Right atrium auricular region (tissue), 2 donors: ENCODE data around the gene MYO5B. TPM values are rescaled to one million over a fixed set of nuclear protein-coding genes. Genes with fewer than 3 reads are reported as not detected.
A peak's percentile ranks its signal among the peaks of the same experiment; 100 is the strongest.

Experiments
- DNase-seq: peaks from one replicate; pipeline ENCODE4 v3.0.0-alpha.2; 2019; ENCODE audit warnings: low spot score
- H3K27ac ChIP-seq, 2 donors: fragments of 200-600 bp; sonication (generic); 1 replicate in 1 of 2; 2 replicates in 1 of 2; pipeline ENCODE4 v1.5.1; 2016 to 2019
- H3K27me3 ChIP-seq, 2 donors: fragments of 200-600 bp; sonication (generic); one replicate each; pipeline versions ENCODE4 v1.5.1 to v1.6.0; 2017 to 2019
- H3K36me3 ChIP-seq: fragments of 200-600 bp; sonication (generic); one replicate; pipeline ENCODE4 v1.5.1; 2016
- H3K4me1 ChIP-seq, 2 donors: fragments of 200-600 bp; sonication (generic); one replicate each; pipeline versions ENCODE4 v1.5.1 to v1.6.0; 2017 to 2019
- H3K4me3 ChIP-seq, 2 donors: fragments of 200-600 bp; sonication (generic); 1 replicate in 1 of 2; 2 replicates in 1 of 2; pipeline ENCODE4 v1.5.1; 2017 to 2019; ENCODE audit warnings: mild to moderate bottlenecking in 1 of 2, moderate library complexity in 1 of 2
- H3K9me3 ChIP-seq, 2 donors: fragments of 200-600 bp; sonication (generic); one replicate each; pipeline ENCODE4 v1.5.1; 2019
- total RNA-seq, 2 donors: library from RNA; depleted of rRNA; stranded (reverse); fragments of >200 nt; gene quantifications; one replicate each; pipeline ENCODE4 v1.1.0, GENCODE V29; 2016
- TF ChIP-seq, protein P1 (sequence below), 2 donors: fragments of 200-600 bp; sonication (generic); IDR thresholded peaks; one replicate each; pipeline ENCODE4 v1.5.1; 2019; ENCODE audit warnings: antibody characterized with exemption in 2 of 2

MYO5B gene
- total RNA-seq, 2 donors from 2014 or later = 7.7 to 10.2 TPM

DNA sequence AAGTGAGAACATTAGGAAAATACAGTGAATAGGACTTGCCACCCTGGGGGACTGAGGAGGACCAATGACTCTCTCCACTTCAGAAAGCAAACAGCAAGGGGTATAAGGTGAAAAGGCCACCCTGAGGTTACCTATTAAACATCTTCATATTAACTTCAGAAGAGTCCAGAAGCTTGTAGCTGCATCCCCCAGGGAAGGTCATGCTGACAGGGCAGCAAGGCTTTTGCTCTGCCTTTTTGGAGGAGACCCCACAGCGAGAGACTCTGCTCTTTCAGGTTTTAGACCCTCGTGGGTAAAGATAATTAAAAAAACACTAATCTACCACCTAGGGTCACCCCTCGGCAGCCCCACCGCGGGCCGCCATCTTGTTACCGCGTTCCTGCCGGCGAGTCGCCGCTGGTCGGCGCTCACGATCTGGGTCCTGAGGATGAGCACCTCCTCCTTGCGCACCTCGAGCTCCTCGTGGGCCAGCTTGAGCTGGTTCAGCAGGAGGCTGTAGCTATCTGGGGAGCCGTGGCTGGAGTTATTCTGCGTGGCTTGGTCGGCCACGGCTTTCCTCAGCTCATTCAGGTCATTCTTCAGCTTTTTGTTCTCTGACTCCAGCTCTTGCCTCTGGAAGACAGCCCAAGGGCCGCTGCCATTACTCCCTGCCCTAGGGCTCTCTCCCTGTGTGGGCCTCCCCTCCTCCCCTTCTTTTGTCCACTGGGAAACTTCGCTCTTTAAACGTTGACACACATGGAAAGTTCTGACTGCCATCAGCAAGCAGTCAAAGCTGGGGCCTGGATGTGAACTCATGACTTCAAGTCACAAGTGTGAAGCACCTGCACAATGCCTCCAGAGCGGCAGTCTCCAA is 331.0 kb downstream of the MYO5B start:
- no peak for DNase-seq
- no peaks in the 10 kb centered on the region for H3K27me3 ChIP-seq
- no peak overlapping the region for H3K27ac ChIP-seq
- no peak overlapping the region for H3K4me3 ChIP-seq
- TF ChIP-seq, protein P1, sequence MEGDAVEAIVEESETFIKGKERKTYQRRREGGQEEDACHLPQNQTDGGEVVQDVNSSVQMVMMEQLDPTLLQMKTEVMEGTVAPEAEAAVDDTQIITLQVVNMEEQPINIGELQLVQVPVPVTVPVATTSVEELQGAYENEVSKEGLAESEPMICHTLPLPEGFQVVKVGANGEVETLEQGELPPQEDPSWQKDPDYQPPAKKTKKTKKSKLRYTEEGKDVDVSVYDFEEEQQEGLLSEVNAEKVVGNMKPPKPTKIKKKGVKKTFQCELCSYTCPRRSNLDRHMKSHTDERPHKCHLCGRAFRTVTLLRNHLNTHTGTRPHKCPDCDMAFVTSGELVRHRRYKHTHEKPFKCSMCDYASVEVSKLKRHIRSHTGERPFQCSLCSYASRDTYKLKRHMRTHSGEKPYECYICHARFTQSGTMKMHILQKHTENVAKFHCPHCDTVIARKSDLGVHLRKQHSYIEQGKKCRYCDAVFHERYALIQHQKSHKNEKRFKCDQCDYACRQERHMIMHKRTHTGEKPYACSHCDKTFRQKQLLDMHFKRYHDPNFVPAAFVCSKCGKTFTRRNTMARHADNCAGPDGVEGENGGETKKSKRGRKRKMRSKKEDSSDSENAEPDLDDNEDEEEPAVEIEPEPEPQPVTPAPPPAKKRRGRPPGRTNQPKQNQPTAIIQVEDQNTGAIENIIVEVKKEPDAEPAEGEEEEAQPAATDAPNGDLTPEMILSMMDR (IDR thresholded peaks at IDR 0.05) = no peak
- H3K9me3 ChIP-seq = no peaks in the 10 kb centered on the region
- no peaks in the 10 kb centered on the region for H3K4me1 ChIP-seq
- no peaks in the 10 kb centered on the region for H3K36me3 ChIP-seq

DNA sequence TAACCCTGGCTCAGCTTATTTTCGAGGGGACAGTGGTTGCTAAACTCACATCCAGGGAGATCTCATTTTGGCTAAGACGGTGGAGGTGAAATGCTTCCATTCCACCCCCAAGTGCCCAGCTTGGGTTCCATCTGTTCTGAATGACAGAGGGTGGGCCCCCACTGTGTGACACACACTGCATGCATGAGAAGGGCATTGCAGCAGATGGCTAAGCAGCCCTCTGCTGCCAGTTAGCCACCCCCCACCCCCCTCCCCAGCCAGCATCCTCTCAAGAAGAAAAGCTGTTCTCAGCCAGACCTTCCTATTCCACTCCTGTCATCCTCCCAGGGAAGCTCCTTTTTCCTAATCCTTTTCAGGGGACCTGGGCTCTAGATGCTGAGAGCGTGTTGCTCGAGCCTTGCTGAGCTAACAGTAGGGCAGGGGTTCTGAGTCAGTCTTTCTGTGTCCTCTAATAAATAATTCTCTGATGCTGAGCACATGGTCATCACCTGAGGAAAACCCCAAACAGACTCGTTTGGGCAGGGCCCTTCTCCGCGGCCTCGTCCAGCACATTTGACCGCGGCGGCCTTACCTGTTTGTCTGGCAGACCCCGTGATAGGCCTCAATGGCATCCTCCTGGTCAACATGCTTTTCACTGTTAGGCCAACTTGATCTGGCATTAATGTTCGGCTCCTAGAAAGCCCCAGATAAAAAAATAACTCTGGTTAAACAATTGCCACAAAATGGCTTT is 332.1 kb downstream of the MYO5B start:
- no peaks in the 10 kb centered on the region for H3K27me3 ChIP-seq
- TF ChIP-seq, protein P1 (IDR thresholded peaks at IDR 0.05) = no peak
- no peaks in the 10 kb centered on the region for H3K4me1 ChIP-seq
- no peaks in the 10 kb centered on the region for H3K9me3 ChIP-seq
- no peak overlapping the region for H3K4me3 ChIP-seq
- no peak for DNase-seq
- no peaks in the 10 kb centered on the region for H3K36me3 ChIP-seq
- H3K27ac ChIP-seq = no peak overlapping the region

DNA sequence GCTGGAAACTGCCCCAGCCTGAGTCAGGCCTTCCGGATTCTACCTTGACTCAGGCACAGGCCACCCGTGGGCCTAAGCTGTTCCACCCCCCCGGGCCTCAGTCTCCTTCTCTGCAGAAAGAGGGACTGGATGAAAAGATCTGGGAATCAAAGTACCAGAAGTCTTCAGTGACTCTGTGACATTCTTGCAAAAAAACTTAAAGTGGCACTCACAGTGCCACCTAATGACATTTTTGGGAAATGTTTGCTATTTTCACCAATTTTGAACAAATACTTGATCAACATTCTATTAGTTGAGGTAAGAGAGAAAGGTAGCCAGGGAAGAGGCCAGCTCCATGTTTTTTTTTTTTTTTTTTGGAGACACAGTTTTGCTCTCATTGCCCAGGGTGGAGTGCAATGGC is 333.3 kb downstream of the MYO5B start:
- Histone ChIP-seq H3K36me3 (no peaks in the 10 kb centered on the region), H3K4me3 (no peak overlapping the region), H3K27ac (no peak overlapping the region), H3K27me3 (no peaks in the 10 kb centered on the region), H3K9me3 (no peaks in the 10 kb centered on the region), H3K4me1 (no peaks in the 10 kb centered on the region)
- TF ChIP-seq, protein P1 (IDR thresholded peaks at IDR 0.05) = no peak
- no peak for DNase-seq

DNA sequence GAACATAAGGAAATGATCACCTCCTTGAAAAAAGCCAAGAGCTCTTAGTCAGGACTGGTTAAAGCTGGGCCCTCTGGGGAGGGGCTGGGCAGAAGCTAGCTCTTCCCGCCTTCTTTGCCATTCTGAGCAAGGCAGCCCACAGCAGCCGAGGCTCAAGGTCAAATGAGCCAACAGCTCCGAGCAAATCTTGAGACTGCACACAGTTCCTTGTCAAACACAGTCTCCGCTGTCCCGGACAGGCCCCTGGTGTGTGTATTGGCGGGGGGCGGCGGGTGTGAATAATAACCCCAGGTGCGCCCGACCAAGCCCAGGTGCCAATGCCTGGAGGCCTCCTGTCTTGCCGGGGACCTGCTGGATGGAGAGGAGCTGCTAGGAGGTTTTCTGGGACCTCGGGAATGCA is 335.2 kb downstream of the MYO5B start:
- H3K27ac ChIP-seq = no peak overlapping the region
- no peaks in the 10 kb centered on the region for H3K9me3 ChIP-seq
- H3K4me1 ChIP-seq = no peaks in the 10 kb centered on the region
- H3K27me3 ChIP-seq = no peaks in the 10 kb centered on the region
- DNase-seq = no peak
- TF ChIP-seq, protein P1 (IDR thresholded peaks at IDR 0.05) = no peak
- H3K4me3 ChIP-seq = no peak overlapping the region
- no peaks in the 10 kb centered on the region for H3K36me3 ChIP-seq

DNA sequence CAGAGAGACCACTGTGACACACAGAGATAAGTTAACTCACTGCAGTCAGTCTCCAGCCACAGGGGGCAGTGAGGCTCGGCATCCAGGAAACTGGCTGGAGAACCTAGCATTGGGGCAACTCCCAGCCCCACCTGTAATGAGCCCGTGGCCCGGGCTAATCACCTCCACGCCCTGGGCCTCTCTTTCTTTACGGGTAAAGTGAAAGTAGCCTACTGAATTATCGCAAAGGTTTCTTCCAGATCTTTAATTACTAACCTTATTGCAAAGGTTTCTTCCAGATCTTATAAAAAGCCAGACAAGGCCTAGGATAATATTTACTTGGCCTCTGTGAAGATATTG is 336.0 kb downstream of the MYO5B start:
- no peaks in the 10 kb centered on the region for H3K36me3 ChIP-seq
- no peaks in the 10 kb centered on the region for H3K4me1 ChIP-seq
- no peaks in the 10 kb centered on the region for H3K9me3 ChIP-seq
- TF ChIP-seq, protein P1 (IDR thresholded peaks at IDR 0.05) = peak in 1 of 2 donors; percentile 6
- H3K27me3 ChIP-seq = no peaks in the 10 kb centered on the region
- no peak overlapping the region for H3K27ac ChIP-seq
- no peak for DNase-seq
- no peak overlapping the region for H3K4me3 ChIP-seq
